CD8-positive, alpha-beta memory T cell (primary cell): ENCODE data around the gene EHD3. TPM values are rescaled to one million over a fixed set of nuclear protein-coding genes. Genes with fewer than 3 reads are reported as not detected.

ENCODE experiments used
- CTCF ChIA-PET: fragments of 350-600 bp; sonication (Branson Sonifier 250); formaldehyde crosslinking; loops from one replicate; lab custom pipeline; 2021; ENCODE audit warnings: antibody characterized with exemption; lab: Charles Lee
- POLR2A ChIA-PET: fragments of 350-600 bp; sonication (Branson Sonifier 250); formaldehyde crosslinking; loops from one replicate; lab custom pipeline; 2021; ENCODE audit warnings: antibody characterized with exemption; lab: Charles Lee
- DNase-seq, 5 donors: peaks; one replicate each; pipeline versions ENCODE4 v3.0.0 to v3.0.0-alpha.2; 2020 to 2022; ENCODE audit warnings: mixed read lengths in 1 of 5
- H3K27ac ChIP-seq: one replicate; pipeline ENCODE4 v1.7.0; 2013; ENCODE audit warnings: low read depth, mild to moderate bottlenecking, low read length, moderate library complexity
- H3K27me3 ChIP-seq: 2 replicates; pipeline ENCODE4 v1.7.0; 2013; ENCODE audit warnings: low read length, mild to moderate bottlenecking; ENCODE audit not compliant: insufficient read depth, poor library complexity, severe bottlenecking
- H3K36me3 ChIP-seq: 2 replicates; pipeline ENCODE4 v1.7.0; 2013; ENCODE audit warnings: mild to moderate bottlenecking, low read length, moderate library complexity; ENCODE audit not compliant: insufficient read depth
- H3K4me1 ChIP-seq: 2 replicates; pipeline ENCODE4 v1.7.0; 2013; ENCODE audit warnings: mild to moderate bottlenecking, low read length, moderate library complexity; ENCODE audit not compliant: insufficient read depth
- H3K4me3 ChIP-seq: 2 replicates; pipeline ENCODE4 v1.7.0; 2013; ENCODE audit warnings: mild to moderate bottlenecking, low read length
- H3K9me3 ChIP-seq: 2 replicates; pipeline ENCODE4 v1.7.0; 2013; ENCODE audit warnings: mild to moderate bottlenecking, low read length
- H3K27ac Mint-ChIP-seq, 8 donors: one replicate each; pipeline ENCODE4 v1.8.0; 2020 to 2021; ENCODE audit warnings: mixed read lengths in 8 of 8, mild to moderate bottlenecking in 6 of 8, inconsistent platforms in 3 of 8, moderate library complexity in 3 of 8
- H3K27me3 Mint-ChIP-seq, 2 donors: one replicate each; pipeline ENCODE4 v1.8.0; 2020 to 2021; ENCODE audit warnings: mixed read lengths in 2 of 2, mild to moderate bottlenecking in 1 of 2, moderate library complexity in 1 of 2
- H3K36me3 Mint-ChIP-seq, 3 donors: one replicate each; pipeline ENCODE4 v1.8.0; 2020 to 2021; ENCODE audit warnings: mixed read lengths in 3 of 3, inconsistent platforms in 1 of 3, mild to moderate bottlenecking in 1 of 3
- H3K4me1 Mint-ChIP-seq, 3 donors: one replicate each; pipeline ENCODE4 v1.8.0; 2020 to 2021; ENCODE audit warnings: mixed read lengths in 3 of 3, inconsistent platforms in 1 of 3, mild to moderate bottlenecking in 1 of 3
- H3K4me3 Mint-ChIP-seq, 7 donors: one replicate each; pipeline ENCODE4 v1.8.0; 2020 to 2021; ENCODE audit warnings: mixed read lengths in 7 of 7, mild to moderate bottlenecking in 6 of 7, moderate library complexity in 4 of 7, inconsistent platforms in 2 of 7
- H3K9me3 Mint-ChIP-seq, 5 donors: one replicate each; pipeline ENCODE4 v1.8.0; 2020 to 2022; ENCODE audit warnings: mixed read lengths in 5 of 5, mild to moderate bottlenecking in 3 of 5, moderate library complexity in 2 of 5, inconsistent platforms in 1 of 5
- polyA plus RNA-seq: library from polyadenylated mRNA; unstranded; fragments of 300-500 nt; fragmentation: Illumina TruSeq; gene quantifications from one replicate; pipeline ENCODE4 v1.2.3, GENCODE V29; 2021
- total RNA-seq, 2 experiments: library from RNA; stranded (reverse); gene quantifications; one replicate each; pipeline ENCODE4 v1.2.3, GENCODE V29; 2021

EHD3 gene
- total and polyA plus RNA-seq, 3 experiments from 2014 or later, result 2.3 to 4.3 (median 2.3) TPM

GRCh38 chr2:31297751-31298150 lies 63.8 kb downstream of the EHD3 start:
- Mint-ChIP-seq H3K27ac (no peak overlapping the region), H3K36me3 (no peaks in the 10 kb centered on the region), H3K27me3 (peaks cover 3 to 14% of the 10 kb centered on the region in 2 donors), H3K9me3 (no peaks in the 10 kb centered on the region), H3K4me1 (no peaks in the 10 kb centered on the region), H3K4me3 (no peak overlapping the region)
- POLR2A ChIA-PET, result no interaction called here
- H3K27ac ChIP-seq, result no peak overlapping the region
- DNase-seq, result no peak
- H3K4me1 ChIP-seq, result no peaks in the 10 kb centered on the region
- H3K36me3 ChIP-seq, result no peaks in the 10 kb centered on the region
- CTCF ChIA-PET, result no interaction called here
- no peak overlapping the region for H3K4me3 ChIP-seq
- no peaks in the 10 kb centered on the region for H3K9me3 ChIP-seq
- H3K27me3 ChIP-seq, result no peaks in the 10 kb centered on the region

GRCh38 chr2:31299547-31299946 lies 65.6 kb downstream of the EHD3 start:
- Mint-ChIP-seq H3K27ac (no peak overlapping the region), H3K9me3 (no peaks in the 10 kb centered on the region), H3K27me3 (peaks cover 3 to 14% of the 10 kb centered on the region in 2 donors), H3K4me3 (no peak overlapping the region), H3K36me3 (no peaks in the 10 kb centered on the region), H3K4me1 (no peaks in the 10 kb centered on the region)
- Histone ChIP-seq H3K27me3 (no peaks in the 10 kb centered on the region), H3K4me3 (no peak overlapping the region), H3K9me3 (no peaks in the 10 kb centered on the region), H3K4me1 (no peaks in the 10 kb centered on the region), H3K36me3 (no peaks in the 10 kb centered on the region), H3K27ac (no peak overlapping the region)
- ChIA-PET CTCF (no interaction called here), POLR2A (no interaction called here)
- no peak for DNase-seq

DNA sequence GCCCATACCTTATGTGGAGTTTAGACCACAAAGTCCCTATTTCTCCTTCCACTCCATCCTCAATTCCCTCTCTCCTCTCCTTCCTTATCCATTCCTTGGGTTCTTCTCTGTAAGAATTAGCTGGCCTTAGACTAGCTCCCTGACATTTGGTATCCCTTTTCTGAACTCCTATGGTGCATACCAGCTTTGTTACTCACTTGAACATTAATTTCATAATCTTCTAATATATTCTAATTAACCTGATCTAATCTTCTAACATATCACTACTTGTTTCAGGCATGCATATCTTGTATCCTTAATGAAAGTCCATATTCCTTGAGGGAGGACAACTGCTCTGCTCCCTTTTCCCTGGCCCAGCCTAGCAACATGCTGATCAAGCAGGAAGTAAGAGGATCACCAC lies 66.4 kb downstream of the EHD3 start:
- H3K27ac Mint-ChIP-seq, result no peak overlapping the region
- H3K9me3 Mint-ChIP-seq, result no peaks in the 10 kb centered on the region
- no peak overlapping the region for H3K4me3 Mint-ChIP-seq
- Histone ChIP-seq H3K27me3 (no peaks in the 10 kb centered on the region), H3K4me1 (no peaks in the 10 kb centered on the region), H3K4me3 (no peak overlapping the region), H3K36me3 (no peaks in the 10 kb centered on the region), H3K27ac (no peak overlapping the region), H3K9me3 (no peaks in the 10 kb centered on the region)
- H3K27me3 Mint-ChIP-seq, result peaks cover under 1 to 14% of the 10 kb centered on the region in 2 donors
- DNase-seq, result no peak
- H3K36me3 Mint-ChIP-seq, result no peaks in the 10 kb centered on the region
- H3K4me1 Mint-ChIP-seq, result no peaks in the 10 kb centered on the region
- POLR2A ChIA-PET, result no interaction called here
- CTCF ChIA-PET, result no interaction called here

DNA sequence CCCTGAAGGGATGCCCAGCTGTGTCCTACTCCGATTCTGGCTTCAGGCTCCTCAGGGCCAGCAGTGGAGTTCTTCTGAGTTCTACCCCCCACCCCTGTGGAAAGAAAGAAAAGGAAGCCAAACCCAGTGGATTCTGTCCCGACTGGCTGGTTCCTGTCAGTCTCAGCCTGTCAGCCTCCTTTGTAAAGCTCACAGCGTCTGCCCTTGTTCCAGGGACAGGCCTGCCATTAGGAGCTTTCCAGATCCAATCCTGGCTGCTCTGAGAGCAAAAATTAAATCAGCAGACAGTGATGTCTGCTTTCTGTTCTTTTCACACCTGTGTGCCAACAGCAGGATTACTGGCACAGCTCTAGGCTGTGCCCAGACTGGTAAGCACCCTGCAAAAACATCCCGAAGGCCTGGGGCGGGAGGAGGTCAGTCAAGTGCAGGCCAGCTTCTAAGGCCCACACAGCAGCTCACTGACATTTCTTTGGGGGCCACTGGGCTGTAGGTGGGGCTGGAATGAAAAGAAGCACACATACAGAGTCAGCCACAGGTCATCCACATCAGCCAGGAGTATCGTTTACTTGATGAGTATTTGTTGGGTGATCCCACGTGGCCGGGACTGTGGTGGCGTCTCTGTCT lies 69.1 kb downstream of the EHD3 start:
- Mint-ChIP-seq H3K4me3 (no peak overlapping the region), H3K27me3 (peaks cover 6 to 24% of the 10 kb centered on the region in 2 donors), H3K4me1 (no peaks in the 10 kb centered on the region), H3K9me3 (no peaks in the 10 kb centered on the region), H3K27ac (no peak overlapping the region), H3K36me3 (no peaks in the 10 kb centered on the region)
- no peaks in the 10 kb centered on the region for H3K27me3 ChIP-seq
- H3K4me3 ChIP-seq, result no peak overlapping the region
- H3K36me3 ChIP-seq, result no peaks in the 10 kb centered on the region
- no peaks in the 10 kb centered on the region for H3K9me3 ChIP-seq
- no peak for DNase-seq
- ChIA-PET CTCF (no interaction called here), POLR2A (no interaction called here)
- H3K27ac ChIP-seq, result no peak overlapping the region
- H3K4me1 ChIP-seq, result no peaks in the 10 kb centered on the region

GRCh38 chr2:31304816-31305215 lies 70.9 kb downstream of the EHD3 start:
- Mint-ChIP-seq H3K9me3 (peaks cover 0 to 7% (median 3%) of the 10 kb centered on the region in 5 donors), H3K27ac (no peak overlapping the region), H3K36me3 (peaks cover 0 to 4% (median 0%) of the 10 kb centered on the region in 3 donors), H3K4me1 (no peaks in the 10 kb centered on the region), H3K4me3 (no peak overlapping the region), H3K27me3 (peaks cover 6 to 36% of the 10 kb centered on the region in 2 donors)
- POLR2A ChIA-PET, result no interaction called here
- Histone ChIP-seq H3K27ac (no peak overlapping the region), H3K9me3 (no peaks in the 10 kb centered on the region), H3K4me3 (no peak overlapping the region), H3K27me3 (no peaks in the 10 kb centered on the region), H3K4me1 (no peaks in the 10 kb centered on the region), H3K36me3 (no peaks in the 10 kb centered on the region)
- no peak for DNase-seq
- CTCF ChIA-PET, result no interaction called here

GRCh38 chr2:31312898-31313297 lies 78.9 kb downstream of the EHD3 start:
- Mint-ChIP-seq H3K9me3 (peaks cover 0 to 12% (median 8%) of the 10 kb centered on the region in 5 donors), H3K36me3 (peaks cover 0 to 13% (median 2%) of the 10 kb centered on the region in 3 donors), H3K27me3 (peaks cover 5 to 33% of the 10 kb centered on the region in 2 donors), H3K27ac (peak overlapping the region in 1 of 8 donors; percentile 32), H3K4me1 (peaks cover 14 to 21% (median 14%) of the 10 kb centered on the region in 3 donors), H3K4me3 (no peak overlapping the region)
- Histone ChIP-seq H3K4me1 (peaks cover 10% of the 10 kb centered on the region), H3K9me3 (no peaks in the 10 kb centered on the region), H3K27ac (no peak overlapping the region), H3K36me3 (no peaks in the 10 kb centered on the region), H3K4me3 (no peak overlapping the region), H3K27me3 (no peaks in the 10 kb centered on the region)
- ChIA-PET POLR2A (no interaction called here), CTCF (no interaction called here)
- DNase-seq, result no peak

GRCh38 chr2:31314761-31315160 lies 80.8 kb downstream of the EHD3 start:
- H3K27ac ChIP-seq, result no peak overlapping the region
- H3K4me3 ChIP-seq, result no peak overlapping the region
- no peaks in the 10 kb centered on the region for H3K36me3 ChIP-seq
- H3K36me3 Mint-ChIP-seq, result peaks cover 0 to 10% (median 2%) of the 10 kb centered on the region in 3 donors
- H3K4me3 Mint-ChIP-seq, result no peak overlapping the region
- ChIA-PET CTCF (interaction anchor here (1.0 kb wide), 1 partner anchor 19 kb away, joined by 3 read pairs; no protein-coding TSS in a partner anchor), POLR2A (no interaction called here)
- no peak for DNase-seq
- no peak overlapping the region for H3K27ac Mint-ChIP-seq
- peaks cover 32 to 39% (median 33%) of the 10 kb centered on the region in 3 donors for H3K4me1 Mint-ChIP-seq
- H3K27me3 ChIP-seq, result no peaks in the 10 kb centered on the region
- H3K9me3 ChIP-seq, result no peaks in the 10 kb centered on the region
- H3K27me3 Mint-ChIP-seq, result peaks cover 5 to 22% of the 10 kb centered on the region in 2 donors
- peaks cover 29% of the 10 kb centered on the region for H3K4me1 ChIP-seq
- H3K9me3 Mint-ChIP-seq, result peaks cover 0 to 7% (median 5%) of the 10 kb centered on the region in 5 donors

DNA sequence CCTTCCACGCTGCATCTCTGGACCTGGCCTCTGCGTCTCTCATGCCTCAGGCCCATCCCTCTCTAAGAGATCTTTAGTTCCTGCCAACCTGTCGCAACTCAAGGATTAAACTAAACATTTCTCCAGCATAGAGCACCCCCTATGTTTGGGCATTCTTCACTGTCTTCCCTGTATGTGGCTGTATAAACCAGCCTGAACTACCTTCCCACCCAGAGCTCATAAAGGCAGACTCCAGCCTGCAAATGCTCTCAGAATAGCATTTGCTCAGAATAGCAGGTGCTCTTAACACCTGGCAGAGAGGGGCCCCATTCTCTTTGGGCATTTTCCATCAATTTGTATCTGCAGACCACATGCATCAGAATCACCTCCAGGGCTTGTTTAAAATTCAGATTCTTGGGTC lies 83.4 kb downstream of the EHD3 start:
- DNase-seq, result no peak
- Mint-ChIP-seq H3K9me3 (no peaks in the 10 kb centered on the region), H3K27me3 (no peaks in the 10 kb centered on the region), H3K4me1 (peaks cover 37 to 53% (median 48%) of the 10 kb centered on the region in 3 donors), H3K36me3 (no peaks in the 10 kb centered on the region), H3K4me3 (peak overlapping the region in 1 of 7 donors; percentile 4), H3K27ac (peak overlapping the region; percentile 4 to 86 (median 78))
- H3K4me3 ChIP-seq, result no peak overlapping the region
- no peaks in the 10 kb centered on the region for H3K27me3 ChIP-seq
- H3K4me1 ChIP-seq, result peaks cover 33% of the 10 kb centered on the region
- H3K27ac ChIP-seq, result no peak overlapping the region
- ChIA-PET CTCF (interaction anchor here (1.0 to 1.1 kb wide), 2 partner anchors 13 to 16 kb away, joined by 3 read pairs; no protein-coding TSS in a partner anchor), POLR2A (no interaction called here)
- H3K9me3 ChIP-seq, result no peaks in the 10 kb centered on the region
- no peaks in the 10 kb centered on the region for H3K36me3 ChIP-seq
